ENCODE data around the gene SERPINB1.

Gene SERPINB1

DNA sequence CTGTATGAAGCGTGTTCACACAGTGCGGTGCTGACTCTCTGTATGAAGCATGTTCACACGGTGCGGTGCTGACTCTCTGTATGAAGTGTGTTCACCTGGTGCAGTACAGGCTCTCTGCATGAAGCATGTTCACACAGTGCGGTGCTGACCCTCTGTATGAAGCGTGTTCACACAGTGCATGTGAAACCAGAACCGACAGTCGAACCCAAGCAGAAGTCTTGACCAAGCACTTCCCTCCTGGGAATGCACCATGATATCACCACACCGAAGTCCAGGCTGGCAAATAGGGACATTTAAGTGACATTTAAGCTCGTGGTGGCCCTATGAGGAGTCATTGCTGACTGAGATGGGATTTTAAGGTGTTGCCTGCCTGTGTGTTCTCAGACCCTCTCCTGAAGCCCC, 11.3 kb upstream of the SERPINB1 start:
- H3K4me3 ChIP-seq (ENCODE audit: low read depth, low read length) = no peak overlapping the region
- TF ChIP-seq, protein P1, sequence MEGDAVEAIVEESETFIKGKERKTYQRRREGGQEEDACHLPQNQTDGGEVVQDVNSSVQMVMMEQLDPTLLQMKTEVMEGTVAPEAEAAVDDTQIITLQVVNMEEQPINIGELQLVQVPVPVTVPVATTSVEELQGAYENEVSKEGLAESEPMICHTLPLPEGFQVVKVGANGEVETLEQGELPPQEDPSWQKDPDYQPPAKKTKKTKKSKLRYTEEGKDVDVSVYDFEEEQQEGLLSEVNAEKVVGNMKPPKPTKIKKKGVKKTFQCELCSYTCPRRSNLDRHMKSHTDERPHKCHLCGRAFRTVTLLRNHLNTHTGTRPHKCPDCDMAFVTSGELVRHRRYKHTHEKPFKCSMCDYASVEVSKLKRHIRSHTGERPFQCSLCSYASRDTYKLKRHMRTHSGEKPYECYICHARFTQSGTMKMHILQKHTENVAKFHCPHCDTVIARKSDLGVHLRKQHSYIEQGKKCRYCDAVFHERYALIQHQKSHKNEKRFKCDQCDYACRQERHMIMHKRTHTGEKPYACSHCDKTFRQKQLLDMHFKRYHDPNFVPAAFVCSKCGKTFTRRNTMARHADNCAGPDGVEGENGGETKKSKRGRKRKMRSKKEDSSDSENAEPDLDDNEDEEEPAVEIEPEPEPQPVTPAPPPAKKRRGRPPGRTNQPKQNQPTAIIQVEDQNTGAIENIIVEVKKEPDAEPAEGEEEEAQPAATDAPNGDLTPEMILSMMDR (IDR thresholded peaks at IDR 0.05; ENCODE audit: control insufficient read depth, extremely low read depth, insufficient read depth) = no peak
- no peak for DNase-seq (ENCODE audit: low read depth)

DNA sequence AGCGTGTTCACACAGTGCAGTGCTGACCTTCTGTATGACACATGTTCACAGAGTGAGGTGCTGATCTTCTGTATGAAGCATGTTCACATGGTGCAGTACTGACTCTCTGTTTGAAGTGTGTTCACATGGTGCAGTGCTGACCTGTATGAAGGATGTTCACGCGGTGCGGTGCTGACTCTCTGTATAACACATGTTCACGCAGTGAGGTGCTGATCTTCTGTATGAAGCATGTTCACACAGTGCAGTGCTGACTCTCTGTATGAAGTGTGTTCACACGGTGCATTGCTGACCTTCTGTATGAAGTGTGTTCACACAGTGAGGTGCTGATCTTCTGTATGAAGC, 10.8 kb upstream of the SERPINB1 start:
- TF ChIP-seq, protein P1 (IDR thresholded peaks at IDR 0.05; ENCODE audit: control insufficient read depth, extremely low read depth, insufficient read depth) = no peak
- no peak overlapping the region for H3K4me3 ChIP-seq (ENCODE audit: low read depth, low read length)
- no peak for DNase-seq (ENCODE audit: low read depth)

DNA sequence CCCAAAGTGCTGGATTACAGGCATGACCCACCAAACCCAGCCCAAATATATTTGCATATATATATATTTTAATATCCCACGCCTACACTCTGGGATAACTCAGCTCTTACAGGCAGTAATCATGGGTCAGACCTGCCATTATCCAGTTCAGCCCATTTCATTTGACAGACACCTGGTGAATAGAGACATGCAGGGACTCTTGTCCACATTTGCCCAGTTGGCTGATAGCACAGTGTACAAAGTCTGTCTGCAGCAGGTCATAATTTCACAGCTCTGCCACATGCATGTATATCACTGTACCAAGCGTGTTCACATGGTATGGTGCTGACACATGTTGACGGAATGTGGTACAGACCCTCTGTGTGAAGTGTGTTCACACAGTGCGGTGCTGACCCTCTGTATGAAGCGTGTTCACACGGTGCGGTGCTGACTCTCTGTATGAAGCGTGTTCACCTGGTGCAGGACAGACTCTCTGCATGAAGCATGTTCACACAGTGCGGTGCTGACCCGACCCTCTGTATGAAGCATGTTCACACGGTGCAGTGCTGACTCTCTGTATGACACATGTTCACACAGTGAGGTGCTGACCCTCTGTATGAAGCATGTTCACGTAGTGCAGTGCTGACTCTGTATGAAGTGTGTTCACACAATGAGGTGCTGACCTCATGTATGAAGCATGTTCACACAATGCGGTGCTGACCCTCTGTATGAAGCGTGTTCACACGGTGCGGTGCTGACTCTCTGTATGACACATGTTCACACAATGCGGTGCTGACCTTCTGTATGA, 10.3 kb upstream of the SERPINB1 start:
- DNase-seq (ENCODE audit: low read depth) = no peak
- H3K4me3 ChIP-seq (ENCODE audit: low read depth, low read length) = no peak overlapping the region
- TF ChIP-seq, protein P1 (IDR thresholded peaks at IDR 0.05; ENCODE audit: control insufficient read depth, extremely low read depth, insufficient read depth) = no peak

DNA sequence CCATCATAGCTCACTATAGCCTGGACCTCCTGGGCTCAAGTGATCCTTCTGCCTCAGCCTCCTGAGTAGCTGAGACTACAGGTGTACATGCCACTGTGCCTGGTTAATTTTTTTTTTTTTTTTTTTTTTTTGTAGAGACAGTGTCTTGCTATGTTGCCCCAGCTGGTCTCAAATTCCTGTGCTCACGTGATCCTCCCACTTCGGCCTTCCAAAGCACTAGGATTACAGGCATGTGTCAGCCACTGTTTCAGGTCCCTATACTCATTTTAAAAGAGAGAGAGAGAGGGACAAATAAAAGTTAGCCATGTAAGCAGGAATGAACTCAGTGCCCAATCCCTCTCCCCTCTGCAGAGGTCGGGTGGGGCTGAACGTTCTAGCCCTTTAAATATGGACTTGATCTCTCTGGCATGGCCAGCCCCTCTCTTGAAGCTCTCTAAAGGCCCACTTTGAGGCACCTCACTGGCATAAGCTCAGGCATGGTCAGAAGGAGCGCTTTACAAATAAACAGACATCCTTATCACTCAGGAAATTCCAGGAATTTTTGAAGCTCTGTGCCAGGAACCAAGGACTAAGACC, 9.0 kb upstream of the SERPINB1 start:
- no peak overlapping the region for H3K4me3 ChIP-seq (ENCODE audit: low read depth, low read length)
- DNase-seq (ENCODE audit: low read depth) = no peak
- TF ChIP-seq, protein P1 (IDR thresholded peaks at IDR 0.05; ENCODE audit: control insufficient read depth, extremely low read depth, insufficient read depth) = no peak

DNA sequence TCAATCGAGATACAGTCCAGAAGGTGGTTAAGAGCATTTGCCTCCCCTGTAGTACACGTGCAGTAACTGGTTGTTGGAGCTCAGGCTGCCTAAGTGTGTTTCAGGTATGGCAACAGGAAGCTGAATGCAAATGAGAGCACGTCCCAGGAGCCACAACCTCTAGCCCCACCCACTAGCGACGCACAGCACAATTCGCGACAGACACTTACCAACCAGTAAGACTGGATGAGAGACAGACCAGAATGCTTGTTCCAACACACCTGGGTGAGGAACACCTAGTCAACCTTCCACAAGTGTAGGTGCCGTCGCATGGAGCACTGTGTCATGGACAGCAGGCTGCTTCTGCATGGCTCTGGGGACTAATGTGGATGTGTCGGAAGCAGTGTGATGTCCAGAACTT, 7.2 kb upstream of the SERPINB1 start:
- no peak for DNase-seq (ENCODE audit: low read depth)
- H3K4me3 ChIP-seq (ENCODE audit: low read depth, low read length) = no peak overlapping the region
- TF ChIP-seq, protein P1 (IDR thresholded peaks at IDR 0.05; ENCODE audit: control insufficient read depth, extremely low read depth, insufficient read depth) = no peak

DNA sequence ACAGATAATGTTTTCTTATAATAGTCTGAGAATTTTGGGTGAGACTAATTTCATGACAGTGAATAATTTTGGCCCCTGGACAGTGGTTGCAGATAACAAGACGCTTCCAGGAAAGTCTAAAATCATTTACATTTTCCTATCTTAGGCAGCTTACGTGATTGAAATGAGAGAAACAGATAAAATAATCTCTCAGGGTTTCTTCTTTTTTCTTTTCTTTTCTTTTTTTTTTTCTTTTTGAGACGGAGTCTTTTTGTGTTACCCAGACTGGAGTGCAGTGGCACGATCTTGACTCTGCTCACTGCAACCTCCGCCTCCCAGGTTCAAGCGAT, 4.2 kb upstream of the SERPINB1 start:
- 0 out of 2 replicates have a peak overlapping the region, but pooled peaks have one; percentile 15 for H3K4me3 ChIP-seq (ENCODE audit: low read depth, low read length)
- TF ChIP-seq, protein P1 (IDR thresholded peaks at IDR 0.05; ENCODE audit: control insufficient read depth, extremely low read depth, insufficient read depth) = no peak
- no peak for DNase-seq (ENCODE audit: low read depth)

DNA sequence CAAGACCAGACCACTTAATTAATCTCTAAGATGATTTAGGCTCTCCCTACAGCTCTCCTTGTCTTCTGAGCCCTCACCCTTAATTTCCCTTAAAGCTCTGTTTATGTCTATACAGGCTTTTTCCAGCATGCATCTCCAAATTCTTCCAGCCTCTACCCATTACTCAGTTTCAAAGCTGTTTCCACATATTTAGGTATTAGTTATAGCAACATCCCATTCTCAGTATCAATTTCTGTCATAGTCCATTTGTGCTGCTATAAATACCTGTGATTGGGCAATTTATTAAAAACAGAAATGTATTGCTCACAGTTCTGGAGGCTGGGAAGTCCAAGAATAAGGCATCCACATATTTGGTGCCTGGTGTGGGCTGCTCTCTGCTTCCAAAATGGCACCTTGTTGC, 2.3 kb upstream of the SERPINB1 start:
- TF ChIP-seq, protein P1 (IDR thresholded peaks at IDR 0.05; ENCODE audit: control insufficient read depth, extremely low read depth, insufficient read depth) = no peak
- DNase-seq (ENCODE audit: low read depth) = no peak
- no peak overlapping the region for H3K4me3 ChIP-seq (ENCODE audit: low read depth, low read length)
